ENCODE measurements around the gene LRP5.
"Not testable (repeated sequence)": the region's sequence is repeated elsewhere in the genome, so short reads cannot be mapped to it uniquely, and the experiment has no call there.

LRP5 gene

DNA sequence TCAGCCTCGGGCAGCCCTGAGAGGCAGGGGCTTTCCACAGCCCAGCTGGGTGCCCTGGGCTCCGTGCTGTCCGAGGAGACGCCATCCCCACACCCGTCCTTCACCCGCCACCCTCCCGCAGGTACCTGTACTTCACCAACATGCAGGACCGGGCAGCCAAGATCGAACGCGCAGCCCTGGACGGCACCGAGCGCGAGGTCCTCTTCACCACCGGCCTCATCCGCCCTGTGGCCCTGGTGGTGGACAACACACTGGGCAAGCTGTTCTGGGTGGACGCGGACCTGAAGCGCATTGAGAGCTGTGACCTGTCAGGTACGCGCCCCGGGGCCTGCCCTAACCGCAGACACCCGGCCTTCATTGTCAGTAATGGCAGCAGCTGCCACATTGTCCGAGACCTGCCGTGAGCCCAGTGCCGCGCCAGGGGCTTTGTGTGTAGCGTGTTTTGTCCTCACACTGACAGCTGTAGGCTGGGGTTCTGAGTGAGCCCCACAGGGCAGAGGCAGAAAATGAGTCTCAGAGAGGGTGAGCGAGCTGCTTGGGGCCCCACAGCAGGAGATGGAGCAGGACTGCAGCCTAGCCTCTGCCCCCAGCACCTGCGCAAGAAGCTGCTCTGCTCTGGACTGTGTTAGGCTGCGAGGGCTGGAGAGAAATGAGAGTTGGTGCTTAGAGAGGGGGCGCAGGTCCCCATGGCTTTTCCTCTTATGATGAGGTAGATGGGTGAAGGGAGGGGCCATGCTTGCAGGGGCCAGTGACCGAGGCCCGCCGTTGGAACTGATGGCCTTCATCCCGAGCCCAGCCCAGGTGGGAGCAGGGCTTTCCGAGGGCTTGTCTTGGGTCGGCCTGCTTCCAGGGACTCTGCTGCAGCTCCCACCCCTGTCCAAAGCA, 112.8 kb downstream of the LRP5 start:
- no peak for DNase-seq

DNA sequence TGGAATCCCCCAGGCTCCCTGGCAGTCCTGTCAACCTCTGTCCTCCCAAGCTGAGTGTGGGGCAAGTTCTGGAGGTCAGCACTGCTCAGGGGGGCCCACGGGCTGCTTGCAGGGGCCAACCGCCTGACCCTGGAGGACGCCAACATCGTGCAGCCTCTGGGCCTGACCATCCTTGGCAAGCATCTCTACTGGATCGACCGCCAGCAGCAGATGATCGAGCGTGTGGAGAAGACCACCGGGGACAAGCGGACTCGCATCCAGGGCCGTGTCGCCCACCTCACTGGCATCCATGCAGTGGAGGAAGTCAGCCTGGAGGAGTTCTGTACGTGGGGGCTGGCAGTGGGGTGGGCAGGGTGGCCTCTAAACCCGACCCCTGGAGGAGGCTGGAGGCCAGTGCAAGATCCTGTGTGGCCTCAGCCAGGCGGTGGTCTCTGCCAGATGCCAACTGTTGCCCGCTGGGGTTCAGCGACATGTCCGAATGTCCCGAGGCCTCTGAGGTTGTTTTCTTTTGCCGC, 113.5 kb downstream of the LRP5 start:
- DNase-seq = no peak

DNA sequence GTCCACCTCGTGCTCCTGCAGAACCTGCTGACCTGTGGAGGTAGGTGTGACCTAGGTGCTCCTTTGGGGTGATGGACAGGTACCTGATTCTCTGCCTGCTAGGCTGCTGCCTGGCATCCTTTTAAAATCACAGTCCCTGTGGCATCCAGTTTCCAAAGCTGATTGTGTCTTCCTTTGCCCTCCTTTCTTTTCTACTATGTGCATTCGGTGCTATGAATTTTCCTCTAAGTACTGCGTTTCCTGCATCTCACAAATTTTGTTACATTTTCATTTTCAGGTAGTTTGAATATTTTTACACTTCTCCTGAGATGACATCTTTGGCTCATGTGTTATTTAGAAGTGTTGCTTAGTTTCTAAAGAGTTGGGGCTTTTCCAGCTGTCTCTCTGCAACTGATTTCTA, 117.3 kb downstream of the LRP5 start:
- no peak for DNase-seq

DNA sequence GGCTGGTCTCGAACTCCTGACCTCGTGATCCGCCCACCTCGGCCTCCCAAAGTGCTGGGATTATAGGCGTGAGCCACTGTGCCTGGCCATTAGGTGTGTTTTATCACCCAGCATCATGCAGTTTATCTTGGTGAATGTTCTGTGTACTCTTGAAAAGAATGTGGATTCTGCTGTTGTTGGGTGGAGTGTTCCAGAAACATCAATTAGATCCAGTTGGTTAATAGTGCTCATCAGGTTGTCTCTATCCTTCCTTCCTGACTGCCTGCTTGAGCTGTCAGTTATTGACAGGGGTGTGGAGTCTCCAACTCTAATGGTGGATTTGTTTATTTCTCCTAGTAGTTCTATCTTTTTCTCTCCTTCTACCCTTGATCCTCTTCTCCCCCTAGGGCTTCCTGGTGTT, 118.0 kb downstream of the LRP5 start:
- no peak for DNase-seq

DNA sequence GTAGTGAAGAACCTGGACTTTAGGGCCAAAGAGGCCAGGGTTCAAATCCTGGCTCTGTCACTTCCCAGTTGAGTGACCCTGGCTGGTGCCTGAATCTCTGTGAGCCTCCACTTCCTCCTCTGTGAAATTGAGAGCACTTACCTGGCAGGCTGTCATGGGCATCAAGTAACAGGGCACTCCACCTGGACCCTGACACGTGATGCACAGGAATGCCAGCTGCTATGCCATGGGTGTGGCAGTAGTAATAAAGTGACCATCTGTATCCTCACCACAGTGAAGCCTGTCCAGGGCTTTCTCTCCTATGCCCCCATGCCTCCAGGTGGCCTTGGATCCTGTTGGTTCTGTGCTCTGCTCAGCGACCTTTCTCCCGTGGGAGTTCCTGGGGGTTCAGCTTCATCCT, 118.4 kb downstream of the LRP5 start:
- DNase-seq = no peak

DNA sequence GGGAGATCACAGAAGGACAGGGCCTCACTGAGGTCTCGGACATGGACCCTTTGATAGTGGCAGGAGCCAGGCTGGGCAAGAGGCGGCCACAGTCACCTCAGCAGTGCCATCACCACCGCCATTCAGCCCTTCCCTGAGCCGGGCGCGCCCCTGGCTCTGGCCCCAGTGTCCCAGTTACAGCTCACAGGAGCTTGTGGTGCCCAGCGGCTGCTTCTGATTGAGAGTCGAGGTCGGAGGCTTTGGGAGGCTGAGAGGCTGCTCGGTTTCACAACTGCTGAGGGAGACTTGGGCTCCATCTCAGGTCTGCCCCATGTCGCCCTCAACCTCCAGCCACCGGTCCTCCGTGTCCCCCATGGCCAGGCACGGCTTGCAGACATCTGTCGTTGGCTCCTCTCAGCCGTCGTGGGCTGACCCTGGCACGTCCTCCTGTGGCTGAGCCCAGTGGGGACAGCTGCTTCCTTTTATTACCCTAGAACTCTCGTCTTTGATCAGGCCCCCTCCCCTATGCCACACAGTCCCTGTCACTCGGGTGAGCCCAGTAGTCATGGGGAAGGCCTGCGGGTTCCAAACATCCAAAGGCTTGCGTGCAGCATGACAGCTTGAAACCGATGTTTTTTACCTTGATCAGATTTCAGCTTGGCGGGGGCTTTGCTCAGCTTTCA, 119.7 kb downstream of the LRP5 start:
- DNase-seq = no peak

DNA sequence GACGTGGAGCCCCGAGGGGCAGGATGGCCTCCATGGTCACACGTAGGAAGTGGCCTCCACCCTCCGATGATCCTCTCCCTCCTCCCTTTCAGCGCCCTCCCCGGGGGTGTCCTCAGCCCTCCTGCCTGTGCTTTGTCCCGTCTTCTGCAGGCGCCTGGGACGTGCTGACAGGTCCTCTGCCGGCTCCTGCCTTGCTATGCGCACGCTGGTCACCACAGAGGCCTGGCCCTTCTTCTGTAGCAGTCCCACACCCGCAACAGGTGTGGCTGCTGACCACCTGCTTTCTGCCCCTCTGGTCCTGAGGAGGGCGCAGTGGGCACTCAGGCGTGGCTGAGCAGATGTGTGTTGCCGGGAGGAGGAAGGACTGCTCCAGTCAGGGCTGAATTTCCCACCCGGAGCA, 120.5 kb downstream of the LRP5 start:
- no peak for DNase-seq

DNA sequence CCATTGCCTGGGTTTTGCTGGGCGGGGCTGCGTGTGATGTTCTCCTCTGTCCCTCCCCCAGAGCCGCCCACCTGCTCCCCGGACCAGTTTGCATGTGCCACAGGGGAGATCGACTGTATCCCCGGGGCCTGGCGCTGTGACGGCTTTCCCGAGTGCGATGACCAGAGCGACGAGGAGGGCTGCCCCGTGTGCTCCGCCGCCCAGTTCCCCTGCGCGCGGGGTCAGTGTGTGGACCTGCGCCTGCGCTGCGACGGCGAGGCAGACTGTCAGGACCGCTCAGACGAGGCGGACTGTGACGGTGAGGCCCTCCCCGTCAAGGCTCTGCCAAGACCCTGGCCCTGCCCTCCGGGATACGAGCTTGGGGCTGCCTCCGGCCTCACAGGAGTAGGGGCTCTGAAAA, 121.2 kb downstream of the LRP5 start:
- no peak for DNase-seq

DNA sequence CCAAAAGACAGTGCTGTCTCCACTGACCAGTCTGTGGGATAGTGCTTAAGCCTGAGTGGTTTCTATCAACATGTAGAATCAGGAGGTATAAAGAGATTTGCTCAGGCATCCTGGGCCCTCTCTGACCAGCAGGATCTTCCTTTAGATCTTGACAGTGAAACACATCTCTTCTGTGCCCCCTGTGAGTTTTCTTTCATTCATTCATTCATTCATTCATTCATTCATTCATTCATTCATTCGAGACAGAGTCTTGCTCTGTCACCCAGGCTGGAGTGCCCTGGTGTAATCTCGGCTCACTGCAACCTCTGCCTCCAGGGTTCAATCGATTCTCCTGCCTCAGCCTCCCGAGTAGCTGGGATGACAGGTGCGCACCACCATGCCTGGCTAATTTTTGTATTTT, 121.8 kb downstream of the LRP5 start:
- not testable (repeated sequence) for DNase-seq

DNA sequence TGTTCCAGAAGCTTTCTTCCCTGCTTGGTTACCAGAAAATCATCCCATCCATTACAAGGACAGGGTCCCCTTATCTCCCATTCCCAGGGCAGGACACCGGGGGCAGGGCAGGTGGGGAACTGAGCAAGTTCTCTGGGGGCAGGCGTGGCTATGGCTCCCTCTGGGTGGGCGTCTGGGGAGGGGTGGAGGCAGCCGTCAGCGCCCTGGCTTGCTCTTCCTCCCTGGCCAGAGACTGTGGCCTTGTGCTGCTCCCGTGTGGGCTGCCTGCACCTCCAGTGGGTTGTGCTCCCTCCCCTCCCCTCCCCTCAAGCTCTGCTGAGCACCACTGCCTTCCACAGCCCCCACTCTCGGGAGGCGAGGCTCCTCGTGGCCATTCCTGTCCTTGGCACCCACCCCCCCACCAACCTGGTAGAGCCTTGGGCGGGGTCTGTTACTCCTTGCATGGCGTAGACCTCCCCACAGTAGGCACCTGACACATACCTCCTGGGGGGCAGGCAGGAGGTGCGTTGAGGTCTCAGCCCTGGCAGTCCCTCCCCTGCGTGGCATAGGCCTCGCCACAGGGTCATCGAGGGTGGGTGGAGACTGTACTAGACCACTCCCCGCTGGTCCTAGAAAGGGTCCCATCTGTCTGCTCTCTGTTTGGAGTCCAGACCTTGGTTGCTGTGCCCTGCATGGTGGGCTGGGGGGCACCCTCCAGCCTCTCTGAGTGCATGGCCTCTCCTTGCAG, 123.9 kb downstream of the LRP5 start:
- no peak for DNase-seq

DNA sequence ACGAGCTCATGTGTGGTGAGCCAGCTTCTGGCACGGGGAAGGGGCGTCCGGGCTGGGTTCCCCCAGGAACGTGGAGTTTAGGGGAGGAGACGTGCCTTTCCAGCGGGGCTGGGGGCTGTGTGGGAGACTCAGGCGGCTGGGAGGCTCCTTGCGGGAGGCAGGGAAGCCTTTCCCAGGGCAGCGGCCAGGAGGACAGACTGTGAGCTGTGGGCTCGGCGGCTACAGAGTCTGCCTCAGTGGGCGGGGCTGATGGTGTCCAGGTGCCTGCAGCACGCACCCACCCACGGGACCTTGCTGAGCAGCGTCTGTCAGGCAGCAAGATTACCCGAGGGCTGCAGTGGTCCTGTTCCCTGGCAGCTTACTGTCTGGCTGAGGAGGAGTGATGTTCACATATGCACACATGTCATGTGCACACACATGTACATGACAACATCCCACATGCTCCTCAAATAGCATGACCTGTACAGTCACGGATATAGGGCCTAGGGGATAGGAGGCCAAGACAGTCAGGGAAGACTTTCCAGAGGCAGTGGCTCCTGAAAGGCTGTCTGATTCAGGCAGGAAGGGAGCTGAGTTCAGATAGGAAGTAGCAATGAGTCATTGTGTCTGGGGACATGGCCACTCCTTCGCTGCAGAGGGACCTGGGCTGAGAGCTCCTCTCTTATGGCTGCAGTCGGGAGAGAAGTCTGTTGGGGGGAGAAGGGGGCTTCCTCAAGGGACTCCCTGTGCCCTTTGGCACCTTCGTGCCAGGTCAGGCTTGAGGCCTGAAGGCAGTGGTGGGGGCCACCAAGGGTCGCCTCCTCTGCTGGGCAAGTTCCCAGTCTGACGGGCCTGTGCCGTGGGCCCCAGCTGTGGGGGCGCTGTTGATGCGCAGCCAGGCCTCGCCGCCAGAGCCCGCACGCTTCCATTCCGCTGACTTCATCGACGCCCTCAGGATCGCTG, 124.9 kb downstream of the LRP5 start:
- DNase-seq = no peak

DNA sequence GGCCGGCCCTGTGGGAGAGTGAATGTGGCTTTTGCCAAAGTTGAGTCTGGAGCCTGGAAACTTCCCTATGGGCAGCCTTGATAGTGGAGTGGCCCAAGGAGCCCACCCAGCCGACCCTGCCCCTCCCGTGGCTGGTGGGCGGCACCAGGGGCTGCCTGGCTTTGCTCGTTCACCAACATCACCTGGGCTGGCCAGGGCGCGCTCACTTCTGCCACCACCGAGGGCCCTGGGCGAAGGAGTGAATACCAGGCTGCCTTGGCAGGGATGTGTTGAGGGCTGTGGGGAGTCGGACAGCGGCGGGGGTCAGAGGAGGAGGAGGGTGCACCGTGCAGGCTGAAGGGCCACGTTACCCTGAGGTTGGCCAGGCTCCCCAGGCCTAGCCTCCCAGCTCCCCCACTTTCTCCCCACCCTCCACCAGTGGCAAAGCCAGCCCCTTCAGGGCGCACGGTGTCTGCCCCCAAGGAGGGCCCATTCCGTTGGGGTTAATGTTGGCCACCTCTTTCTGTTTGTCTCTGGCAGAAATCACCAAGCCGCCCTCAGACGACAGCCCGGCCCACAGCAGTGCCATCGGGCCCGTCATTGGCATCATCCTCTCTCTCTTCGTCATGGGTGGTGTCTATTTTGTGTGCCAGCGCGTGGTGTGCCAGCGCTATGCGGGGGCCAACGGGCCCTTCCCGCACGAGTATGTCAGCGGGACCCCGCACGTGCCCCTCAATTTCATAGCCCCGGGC, 125.7 kb downstream of the LRP5 start:
- DNase-seq = no peak

DNA sequence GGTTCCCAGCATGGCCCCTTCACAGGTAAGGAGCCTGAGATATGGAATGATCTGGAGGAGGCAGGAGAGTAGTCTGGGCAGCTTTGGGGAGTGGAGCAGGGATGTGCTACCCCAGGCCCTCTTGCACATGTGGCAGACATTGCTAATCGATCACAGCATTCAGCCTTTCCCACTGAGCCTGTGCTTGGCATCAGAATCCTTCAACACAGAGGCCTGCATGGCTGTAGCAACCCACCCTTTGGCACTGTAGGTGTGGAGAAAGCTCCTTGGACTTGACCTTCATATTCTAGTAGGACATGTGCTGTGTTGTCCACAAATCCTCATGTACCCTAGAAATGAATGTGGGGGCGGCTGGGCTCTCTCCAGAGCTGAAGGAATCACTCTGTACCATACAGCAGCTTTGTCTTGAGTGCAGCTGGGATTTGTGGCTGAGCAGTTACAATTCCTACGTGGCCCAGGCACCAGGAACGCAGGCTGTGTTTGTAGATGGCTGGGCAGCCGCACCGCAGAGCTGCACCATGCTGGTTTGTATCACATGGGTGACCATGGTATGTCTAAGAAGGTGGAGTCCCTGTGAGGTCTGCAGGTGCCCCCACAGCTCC, 126.4 kb downstream of the LRP5 start:
- DNase-seq = no peak

DNA sequence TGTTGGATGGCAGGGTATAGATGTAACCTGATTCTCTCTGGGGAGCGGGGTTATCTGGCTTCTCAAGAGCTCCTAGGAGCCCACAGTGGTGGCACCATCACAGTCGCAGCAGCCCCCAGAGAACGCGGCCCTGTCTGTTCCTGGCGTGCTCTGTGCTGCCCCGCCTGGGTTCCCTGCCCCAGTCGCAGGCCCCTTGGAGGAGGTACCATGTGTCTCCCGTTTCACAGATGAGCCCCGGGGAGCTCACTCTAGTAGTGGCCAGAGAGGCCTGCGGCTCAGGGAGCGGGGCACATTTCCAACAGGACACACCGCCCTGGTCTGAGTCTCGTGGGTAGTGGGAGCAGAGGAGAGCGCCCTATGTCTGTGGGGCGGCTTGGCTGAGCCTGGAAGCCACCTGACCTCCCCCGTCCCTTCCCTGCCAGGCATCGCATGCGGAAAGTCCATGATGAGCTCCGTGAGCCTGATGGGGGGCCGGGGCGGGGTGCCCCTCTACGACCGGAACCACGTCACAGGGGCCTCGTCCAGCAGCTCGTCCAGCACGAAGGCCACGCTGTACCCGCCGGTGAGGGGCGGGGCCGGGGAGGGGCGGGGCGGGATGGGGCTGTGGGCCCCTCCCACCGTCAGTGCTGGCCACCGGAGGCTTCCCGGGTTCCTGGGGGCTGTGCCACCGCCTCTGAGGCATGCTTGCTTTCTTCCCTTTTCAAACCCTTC, 127.1 kb downstream of the LRP5 start:
- DNase-seq = no peak

DNA sequence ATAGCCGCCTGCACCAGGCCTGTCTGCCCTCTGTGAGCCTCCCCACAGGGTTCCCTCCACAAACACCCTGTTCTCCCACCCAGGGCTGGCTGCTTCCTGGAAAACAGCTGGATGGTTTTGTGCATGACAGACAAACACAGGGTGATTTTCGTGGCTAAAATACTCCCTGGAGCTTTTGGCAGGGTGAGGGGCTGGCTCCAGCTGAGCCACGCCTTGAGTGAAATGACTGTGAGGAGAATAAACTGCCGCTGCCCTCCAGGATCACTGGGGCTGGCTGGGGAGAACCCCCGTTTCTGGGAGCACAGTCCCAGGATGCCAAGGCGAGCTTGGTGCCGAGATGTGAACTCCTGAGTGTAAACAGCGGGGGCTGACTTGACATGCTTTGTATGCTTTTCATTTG, 127.8 kb downstream of the LRP5 start:
- DNase-seq = no peak

DNA sequence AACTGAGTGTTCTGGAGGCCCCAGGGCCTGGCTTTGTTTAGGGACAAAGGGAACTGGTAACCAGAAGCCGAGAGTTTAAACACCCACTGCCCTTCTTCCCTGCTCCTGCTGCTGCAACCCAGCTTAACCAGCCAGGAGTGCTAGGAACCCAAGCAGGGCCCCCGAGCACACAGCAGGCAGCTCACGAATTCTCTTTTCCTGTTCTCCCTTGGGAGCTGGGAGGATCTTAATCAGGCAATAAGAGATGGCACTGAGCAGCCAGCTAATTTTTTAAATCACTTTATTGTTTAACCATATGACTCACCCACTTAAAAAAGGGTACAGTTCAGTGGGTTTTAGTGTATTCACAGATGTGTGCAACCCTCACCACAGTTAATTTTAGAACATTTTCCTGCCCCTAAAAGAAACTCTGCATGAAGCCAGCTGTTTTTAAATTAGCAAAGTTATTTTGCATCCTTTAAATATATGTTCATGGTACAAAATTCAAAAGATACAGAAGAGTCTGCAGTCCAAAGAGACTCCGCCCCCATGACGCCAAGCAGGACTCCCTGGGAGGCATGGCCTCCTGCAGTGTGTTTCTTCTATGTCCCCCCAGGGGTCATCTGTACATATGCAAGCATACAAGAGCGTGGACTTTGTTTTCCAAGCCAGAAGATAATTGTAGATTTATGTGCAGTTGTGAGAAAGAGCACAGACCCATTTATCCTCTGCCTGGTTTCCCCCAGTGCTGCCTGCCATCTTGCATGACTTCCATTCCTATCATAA, 129.3 kb downstream of the LRP5 start:
- DNase-seq = no peak

DNA sequence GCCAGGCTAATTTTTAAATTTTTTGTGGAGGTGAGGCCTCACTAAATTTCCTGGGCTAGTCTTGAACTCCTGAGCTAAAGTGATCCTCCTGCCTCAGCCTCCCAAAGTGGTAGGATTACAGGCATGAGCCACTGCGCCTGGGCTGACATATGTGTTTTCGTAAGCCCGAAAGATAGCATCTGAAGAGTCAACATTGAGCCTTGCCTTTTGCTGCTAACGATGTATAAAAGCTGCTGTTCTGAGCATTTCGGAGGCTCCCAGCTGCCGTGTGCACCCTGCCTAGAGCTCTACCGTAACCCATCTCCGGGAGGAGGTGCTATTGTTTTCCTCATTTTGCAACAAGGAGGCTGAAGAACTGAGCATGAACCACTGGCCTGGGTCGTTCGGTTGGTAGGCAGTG, 130.0 kb downstream of the LRP5 start:
- DNase-seq = no peak

DNA sequence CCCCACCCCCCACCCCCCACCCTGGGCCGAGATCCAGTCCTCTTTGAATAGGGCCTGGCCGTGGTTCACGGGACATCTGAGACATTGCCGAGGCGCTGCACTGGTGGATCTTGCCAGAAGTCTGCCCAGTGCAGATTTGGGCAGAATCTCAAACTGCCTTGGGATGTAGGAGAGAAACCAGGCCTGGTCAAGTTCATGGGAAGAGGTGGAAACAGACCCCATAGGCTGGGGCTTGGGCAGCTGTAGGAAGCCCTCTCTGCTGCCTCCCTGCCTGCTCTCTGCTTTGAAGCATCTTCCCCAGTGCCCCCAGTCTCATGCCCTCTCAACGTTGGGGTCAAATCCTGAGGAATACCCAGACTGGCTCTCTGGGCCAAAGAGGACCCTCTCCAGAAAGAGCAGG, 132.2 kb downstream of the LRP5 start:
- no peak for DNase-seq

DNA sequence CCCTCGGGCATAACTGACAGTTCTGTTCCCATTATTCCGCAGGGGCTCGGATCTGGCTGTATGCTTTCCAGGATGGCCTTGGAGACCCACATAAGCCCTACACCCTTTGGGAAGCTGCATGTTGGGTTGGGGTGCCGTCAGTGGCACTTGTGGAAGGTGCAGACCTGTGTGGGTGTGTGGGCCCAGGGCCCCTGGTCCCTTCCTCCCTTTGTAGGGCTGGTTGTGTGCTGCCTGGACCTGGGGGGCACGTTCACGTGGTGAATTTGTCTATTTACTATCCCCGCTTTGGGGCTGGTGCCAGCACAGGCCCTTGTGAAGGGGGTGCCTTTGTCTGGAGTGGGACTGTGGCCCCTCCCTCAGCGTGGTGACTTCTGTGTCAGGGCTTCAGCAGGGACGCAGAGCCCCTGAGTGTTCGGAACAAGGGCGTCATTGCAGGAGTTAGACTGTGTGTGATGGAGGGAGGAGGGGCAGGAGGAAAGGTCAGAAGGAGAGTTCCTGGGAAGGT, 133.2 kb downstream of the LRP5 start:
- no peak for DNase-seq

Measured in activated naive CD4-positive, alpha-beta T cell treated with anti-CD3 and anti-CD28 coated beads, Interleukin-2, amount 50 U/mL, for 16 hours (primary cell).